NCI-H1092 (cell line): ENCODE data around the gene ALG11.

Source experiments
- DNase-seq: peaks from one replicate; lab custom pipeline; 2025; lab: John Stamatoyannopoulos, UW

ALG11 gene

GRCh38 chr13:51997641-51998330 lies 14.4 kb upstream of the ALG11 start:
- DNase-seq: no peak

DNA sequence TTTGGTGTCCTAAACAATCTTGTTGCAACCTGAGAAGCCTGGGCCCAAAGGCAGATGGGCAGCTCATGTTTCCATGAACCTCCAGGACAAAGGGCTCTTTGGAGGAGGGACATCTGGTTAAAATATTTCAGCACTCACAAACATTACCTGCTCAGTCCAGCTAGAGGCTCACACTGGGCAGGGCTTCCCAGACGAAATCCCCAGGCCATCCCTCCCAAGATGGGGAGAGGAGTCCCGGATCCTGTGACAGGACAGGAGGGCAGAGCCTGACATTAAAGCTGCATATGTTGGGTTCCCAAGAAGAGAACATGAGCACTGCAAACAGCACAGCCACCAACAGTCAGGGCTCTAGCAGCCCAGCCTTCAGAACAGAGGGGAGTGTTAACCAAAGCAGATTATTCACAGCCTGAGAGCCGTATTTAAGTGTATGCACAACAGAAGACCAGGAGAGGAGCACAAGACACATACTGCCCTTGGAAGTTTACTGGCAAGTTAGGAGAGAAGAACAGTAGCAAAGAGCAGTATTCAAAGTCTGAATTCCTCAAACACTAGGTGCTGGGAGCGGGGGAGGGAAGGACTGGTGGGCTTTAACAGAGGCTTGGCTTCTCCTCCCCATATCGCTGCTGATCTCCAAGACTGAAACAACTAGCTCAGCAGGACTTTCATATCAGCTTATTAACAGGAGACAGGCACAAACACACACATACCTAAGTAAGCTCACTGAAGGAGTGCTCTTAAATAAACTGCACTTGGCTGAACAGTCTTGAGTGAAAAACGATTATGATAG lies 13.3 kb upstream of the ALG11 start:
- no peak for DNase-seq

DNA sequence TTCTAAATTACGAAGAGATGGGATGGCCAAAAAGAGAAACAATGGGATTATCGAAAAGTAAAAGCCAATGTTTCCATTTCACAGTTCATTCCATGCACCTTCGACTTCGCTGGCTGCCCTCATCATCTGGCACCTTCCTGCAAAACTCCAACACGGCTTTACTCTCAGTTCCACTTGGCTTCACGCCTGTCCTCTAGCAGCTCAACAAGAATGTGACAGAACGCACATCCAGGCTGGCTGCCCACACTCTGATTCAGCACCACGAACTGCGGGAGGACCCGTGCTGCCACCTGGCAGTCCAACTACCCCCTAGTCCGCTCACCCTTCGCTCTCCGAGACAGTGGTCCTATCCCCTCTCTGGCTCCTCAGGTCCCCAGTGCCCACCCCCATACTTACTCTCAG lies 12.7 kb upstream of the ALG11 start:
- DNase-seq: no peak

GRCh38 chr13:51999921-52000320 lies 12.3 kb upstream of the ALG11 start:
- DNase-seq: no peak

GRCh38 chr13:52001120-52001731 lies 11.0 kb upstream of the ALG11 start:
- no peak for DNase-seq

GRCh38 chr13:52002361-52002760 lies 9.8 kb upstream of the ALG11 start:
- no peak for DNase-seq

- no peak for DNase-seq
These were observed 8.7 kb upstream of the ALG11 start for GRCh38 chr13:52003541-52003940.

- no peak for DNase-seq
These were observed 7.6 kb upstream of the ALG11 start for GRCh38 chr13:52004511-52005170.

GRCh38 chr13:52005841-52006522 lies 6.2 kb upstream of the ALG11 start:
- no peak for DNase-seq

DNA sequence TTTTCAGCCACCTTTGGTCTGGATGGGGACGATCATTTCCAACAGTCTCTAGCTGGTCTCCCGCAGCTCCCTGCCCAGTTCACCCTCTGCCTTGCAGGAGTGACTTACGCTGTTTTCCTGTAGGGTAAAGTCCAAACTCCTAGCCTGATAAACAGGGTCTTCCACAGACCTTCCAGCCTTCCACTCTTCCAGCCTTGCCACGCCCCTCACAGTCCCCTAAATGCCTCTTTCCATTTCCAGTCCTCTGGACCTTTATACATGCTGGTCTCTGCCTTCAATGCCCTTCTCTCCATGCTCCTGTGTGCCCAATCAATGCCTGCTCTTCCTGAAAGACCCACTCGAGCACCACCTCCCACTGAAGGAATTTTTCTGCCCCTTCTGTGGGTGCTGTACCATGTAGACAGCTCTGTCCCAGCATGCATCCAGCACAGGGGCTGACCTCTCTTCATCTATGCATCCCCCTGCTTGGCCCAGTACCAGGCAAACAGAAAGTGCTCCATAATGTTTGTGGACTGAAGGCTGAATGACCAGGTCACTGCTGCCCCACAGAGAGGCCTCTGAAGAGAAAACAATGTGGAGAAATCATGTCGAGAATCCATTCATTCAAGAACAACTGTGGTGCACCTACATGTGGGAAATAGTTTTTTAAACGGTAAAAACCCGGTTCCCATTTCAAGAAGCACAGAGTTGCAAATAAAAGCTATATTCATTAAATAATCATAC lies 5.5 kb upstream of the ALG11 start:
- no peak for DNase-seq

DNA sequence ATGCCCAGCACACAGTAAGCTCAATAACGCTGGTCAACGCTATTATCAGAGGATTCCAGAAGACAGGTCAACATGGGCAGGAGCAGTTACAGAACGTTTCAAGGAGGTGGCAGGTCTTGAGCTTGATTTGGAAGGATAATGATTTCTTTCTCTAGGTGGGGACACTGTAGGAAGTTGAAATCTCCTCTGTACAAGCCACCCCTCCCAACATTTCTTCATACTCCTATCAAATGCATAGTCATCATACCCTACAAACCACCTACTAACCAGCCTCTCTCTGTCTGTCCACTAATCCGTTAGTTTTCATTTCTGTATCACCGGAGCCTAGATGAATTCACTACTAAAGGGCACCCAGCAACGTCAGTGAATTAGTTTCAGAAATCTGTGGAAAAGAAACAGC lies 2.3 kb upstream of the ALG11 start:
- no peak for DNase-seq

GRCh38 chr13:52010890-52011631 lies 1.1 kb upstream of the ALG11 start, which contains the start of gene ATP7B:
Gene ATP7B (minus strand): TSS chr13:52011450. CDS start chr13:52011337, 113 bp downstream.
- DNase-seq: no peak

DNA sequence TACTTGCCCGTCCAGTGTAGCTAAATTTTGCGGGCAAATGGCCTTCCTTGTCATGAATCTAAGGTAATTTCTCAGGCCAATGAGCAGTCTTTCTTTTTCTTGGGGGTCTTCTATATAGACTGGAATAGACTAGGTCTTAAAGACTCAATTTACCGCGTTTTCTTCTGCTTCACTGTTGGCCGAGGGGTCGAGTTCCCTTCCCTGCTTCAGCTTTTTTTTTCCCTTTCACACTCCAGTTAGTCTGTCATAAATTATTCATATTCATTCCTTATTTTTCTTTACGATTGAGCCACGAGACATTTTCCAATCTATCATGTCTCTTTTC lies 276 bp downstream of the ALG11 start:
- no peak for DNase-seq

GRCh38 chr13:52016296-52016695 lies 4.1 kb downstream of the ALG11 start:
- DNase-seq: no peak

DNA sequence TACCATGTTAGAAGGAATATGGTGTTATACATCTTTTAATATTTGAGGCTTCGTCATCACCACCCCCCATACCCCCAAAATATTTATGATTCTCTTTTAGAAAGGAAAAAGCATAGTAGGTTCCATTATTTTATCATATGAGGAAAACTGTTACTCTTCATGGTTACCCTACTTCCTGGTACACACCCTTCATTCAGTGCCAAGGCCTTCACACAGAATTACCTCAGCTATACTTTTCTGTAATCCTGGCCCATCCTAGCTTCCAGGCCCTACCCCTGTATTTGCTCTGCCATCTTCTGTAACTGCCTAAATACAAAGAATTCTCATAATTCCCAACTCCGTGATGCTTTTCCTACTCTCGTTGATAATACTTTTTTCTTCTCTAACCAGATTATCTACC lies 8.0 kb downstream of the ALG11 start:
- DNase-seq: no peak

GRCh38 chr13:52022356-52022755 lies 10.2 kb downstream of the ALG11 start:
- DNase-seq: no peak

DNA sequence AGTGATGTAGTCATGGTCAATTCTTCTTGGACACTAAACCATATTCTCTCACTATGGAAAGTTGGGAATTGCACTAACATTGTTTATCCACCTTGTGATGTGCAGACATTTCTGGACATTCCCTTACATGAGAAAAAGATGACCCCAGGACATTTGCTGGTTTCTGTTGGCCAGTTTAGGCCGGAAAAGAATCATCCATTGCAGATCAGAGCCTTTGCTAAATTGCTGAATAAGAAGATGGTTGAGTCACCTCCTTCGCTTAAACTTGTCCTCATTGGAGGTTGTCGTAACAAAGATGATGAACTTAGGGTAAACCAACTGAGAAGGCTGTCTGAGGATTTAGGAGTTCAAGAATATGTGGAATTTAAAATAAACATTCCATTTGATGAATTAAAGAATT lies 12.3 kb downstream of the ALG11 start, which contains the start of gene UTP14C:
Gene UTP14C (plus strand): TSS at position 211 of the 400 bp plus-strand sequence. CDS start 4,114 bp downstream, outside the sequence.
- DNase-seq: no peak

DNA sequence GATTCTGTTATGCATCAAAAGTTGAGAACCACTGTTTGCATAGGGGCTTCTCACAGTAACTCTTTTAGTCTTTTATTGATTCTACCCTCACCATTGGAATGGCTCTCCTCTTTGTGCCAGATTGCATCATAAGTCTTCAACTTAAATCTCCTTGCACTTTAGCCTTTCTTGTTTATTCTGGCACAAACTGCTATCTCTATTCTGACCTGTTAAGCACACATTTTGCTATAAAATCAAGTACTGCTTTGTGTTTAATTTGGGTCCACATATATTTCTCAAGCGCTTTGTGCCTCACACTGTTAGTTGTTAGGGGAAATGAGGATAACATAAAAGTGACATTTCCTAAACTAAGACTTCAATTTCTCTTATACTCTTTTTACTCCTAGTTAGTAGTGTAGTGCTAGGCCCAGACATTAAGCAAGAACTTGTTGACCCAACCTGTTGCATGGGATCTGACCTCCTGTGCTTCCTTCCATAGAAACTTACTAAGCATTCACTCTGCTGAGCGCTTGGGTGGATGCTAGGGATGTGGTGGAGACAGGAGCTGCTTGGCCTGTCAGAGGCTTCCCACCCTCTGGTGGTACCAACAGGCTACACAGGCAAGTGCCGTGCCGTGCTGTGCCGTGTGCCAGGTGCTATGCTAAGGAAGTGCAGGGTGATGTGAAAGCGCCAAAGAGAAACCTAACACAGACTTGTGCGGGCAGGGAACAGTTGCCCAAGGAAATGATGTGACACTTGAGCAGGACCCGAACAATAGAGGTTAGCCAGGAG lies 13.5 kb downstream of the ALG11 start:
- DNase-seq: no peak

DNA sequence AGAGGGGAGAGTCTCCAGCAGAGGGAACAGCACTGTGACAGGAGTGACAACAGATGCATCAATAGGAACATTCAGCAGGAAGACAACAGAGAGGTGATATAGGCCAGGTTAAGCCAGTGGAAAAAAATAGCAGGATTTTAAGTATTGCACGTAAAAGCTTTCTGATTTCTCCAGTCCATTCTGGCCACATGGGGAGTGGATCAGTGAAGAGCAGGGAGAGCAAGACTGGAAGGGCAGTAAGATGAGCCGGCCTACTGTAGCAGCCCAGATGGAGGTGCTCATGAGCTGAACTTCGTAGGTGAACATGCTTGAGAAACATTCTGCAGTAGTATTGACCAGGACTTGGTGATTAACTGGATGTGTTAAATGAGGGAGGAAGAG lies 14.0 kb downstream of the ALG11 start:
- no peak for DNase-seq

DNA sequence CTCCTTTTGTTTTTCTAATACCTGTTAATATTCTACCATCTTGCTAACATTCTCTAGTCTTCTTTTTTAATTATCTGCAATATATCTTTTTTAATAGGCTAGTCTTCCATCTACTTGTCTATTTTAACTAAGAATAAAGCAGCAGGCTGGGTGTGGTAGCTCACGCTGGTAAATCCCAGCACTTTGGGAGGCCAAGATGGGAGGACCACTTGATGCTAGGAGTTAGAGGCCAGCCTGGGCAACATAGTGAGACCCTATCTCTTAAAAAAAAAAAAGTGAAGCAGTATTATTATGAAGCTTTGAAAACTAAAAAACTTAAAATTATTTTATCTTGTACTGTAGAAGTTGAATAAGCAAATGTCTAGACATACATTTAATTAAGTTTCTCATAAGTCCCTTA lies 15.6 kb downstream of the ALG11 start:
- DNase-seq: no peak
